Activated CD4-positive, CD25-positive, alpha-beta regulatory T cell treated with anti-CD3 and anti-CD28 coated beads, Interleukin-2, amount 50 U/mL, for 72 hours (primary cell): Measurements from ENCODE around the gene SLCO2A1.

Experiments used
- DNase-seq: peaks from one replicate; pipeline ENCODE4 v3.0.0; 2021

Gene SLCO2A1

DNA sequence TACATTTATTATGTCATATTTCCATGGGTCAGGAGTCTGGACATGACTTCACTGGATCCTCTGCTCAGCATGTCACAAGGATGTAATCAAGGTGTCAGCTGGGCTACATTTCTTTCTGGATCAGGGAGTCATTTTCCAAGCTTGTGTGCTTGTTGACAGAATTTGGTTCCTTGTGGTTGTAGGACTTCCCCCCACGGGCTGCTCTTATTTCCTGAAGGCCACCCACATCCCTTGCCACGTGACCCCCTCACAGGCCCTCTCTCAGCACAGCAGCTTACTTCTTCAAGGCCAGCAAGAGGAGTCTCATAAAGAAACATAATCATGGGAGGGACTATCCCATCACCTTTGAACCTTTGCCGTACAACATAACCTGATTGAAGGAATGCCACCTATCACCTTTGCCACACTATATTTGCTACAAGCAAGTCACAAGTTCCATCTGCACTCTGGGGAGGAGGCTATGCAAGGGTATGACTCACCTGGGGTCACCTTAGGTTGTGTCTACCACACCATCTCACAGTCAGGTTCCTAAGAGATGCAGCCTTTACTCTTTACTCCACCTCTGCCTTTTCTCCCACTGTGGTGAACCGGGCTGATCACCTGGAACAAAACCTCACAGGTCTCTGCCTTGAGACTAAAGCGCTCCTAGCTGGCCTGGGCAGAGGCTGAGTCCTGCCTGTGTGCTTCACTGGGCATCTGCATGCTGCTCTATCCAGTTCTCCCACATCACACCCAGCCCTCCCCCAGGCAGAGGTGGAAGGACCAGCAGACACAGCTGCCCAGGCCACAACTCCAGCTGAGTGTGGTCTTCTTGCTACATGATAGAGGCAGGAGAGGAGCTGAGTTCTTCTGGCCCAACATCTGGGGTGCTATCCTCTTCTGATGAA lies 147.5 kb downstream of the SLCO2A1 start:
- DNase-seq = no peak

DNA sequence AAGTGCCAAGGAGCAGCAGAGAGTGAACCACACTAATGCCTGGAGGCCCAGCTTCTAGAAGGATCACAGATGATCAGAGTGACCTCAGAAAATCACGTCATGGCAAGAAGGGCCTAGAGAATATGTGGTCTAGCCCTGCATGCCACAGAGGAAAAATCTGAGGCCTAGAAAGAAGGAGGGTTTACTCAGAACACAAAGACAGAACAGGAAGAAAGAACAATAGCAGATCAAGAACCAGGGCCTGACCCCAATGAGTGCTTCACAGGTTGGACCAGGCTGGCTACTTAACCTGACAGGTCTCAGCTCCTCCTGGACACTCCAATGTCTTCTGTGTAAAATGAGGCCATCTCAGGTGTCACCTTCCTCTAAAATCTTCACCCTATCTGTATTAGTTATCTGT lies 148.2 kb downstream of the SLCO2A1 start:
- DNase-seq = no peak

DNA sequence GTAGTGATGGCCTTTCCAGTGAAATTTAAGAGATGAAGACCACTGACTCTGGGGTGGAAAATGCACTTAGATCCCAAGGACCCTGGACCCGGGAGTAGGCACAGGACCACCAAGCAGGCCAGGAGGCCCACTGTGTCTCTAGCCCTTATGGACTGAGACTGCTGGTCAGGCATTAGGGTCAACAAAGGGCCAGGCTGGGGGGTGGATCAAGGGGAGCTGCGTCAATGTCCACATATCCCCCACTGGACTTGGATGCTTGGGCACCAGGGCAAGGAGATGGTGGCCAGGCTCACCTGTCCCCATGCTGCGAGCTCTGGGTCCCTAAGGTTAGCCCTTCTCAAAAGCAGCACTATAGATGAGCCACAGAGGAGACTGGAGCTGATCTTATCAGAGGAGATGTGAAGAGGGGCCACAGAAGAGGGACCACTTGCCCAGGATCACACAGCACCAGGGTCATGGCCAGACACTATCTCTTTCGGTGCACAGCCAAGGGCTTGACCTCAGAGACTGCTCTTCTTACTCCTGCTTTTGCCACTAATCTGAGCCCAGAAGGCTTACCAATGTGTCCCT lies 148.8 kb downstream of the SLCO2A1 start:
- DNase-seq = no peak

DNA sequence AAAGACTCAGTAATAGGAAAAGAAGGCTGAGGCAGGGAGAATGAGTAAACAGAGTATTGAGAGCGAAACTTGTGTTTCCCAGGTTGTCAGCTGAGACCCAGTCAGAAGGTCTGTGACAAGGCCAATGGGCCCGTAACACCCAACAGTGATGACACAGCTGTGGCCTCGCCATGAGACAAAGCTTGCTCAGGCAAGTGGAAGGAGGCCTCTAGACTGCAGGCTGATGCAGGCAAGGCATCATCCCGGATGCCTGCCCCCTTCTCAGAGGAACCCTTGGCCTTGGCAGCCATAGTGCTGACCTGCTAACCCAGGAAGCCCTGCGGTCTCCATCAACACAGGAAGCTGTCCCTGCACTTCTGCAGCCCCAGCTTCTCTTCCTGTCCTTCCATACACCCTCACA lies 149.4 kb downstream of the SLCO2A1 start:
- DNase-seq = no peak

DNA sequence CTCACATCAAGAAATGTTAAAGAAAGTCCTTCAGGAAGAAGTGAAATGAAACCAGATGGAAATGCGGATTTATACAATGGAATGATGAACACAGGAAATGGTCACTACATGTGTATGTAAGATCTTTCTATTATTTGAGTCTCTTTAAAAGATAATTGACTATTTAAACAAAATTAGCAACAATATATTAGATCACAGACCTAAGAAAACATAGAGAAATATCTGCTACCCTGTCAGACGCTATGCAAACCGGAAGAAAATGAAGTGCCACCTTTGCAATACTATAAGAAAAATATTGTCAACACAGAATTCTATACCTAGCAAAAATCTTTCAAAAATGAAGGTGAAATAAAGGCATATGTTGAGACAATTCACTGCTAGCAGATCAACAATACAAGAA lies 151.2 kb downstream of the SLCO2A1 start:
- no peak for DNase-seq
